Measurements from ENCODE around the gene MMADHC. TPM values are rescaled to one million over a fixed set of nuclear protein-coding genes. Genes with fewer than 3 reads are reported as not detected.
A peak's percentile ranks its signal among the peaks of the same experiment; 100 is the strongest.

The MMADHC gene
- total and polyA plus RNA-seq, 2 donors from 2014 or later = 77.1 to 84.8 TPM

DNA sequence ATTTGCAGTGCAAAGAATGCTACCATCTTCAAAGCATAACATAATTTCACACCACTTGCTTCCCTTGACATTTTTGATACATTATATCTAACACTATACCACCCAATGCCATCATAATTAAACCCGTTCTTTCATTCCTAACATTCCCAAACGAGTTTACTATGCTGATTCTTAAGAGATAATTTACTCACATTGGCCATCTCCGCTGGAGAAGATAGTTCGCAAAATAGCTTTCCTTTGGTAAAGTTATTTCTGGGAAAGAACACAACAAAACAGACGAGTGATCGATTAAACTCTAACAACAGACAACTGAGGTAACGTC, 716 bp downstream of the MMADHC start:
- Histone ChIP-seq H3K9ac (ENCODE audit: low read length in 3 of 3) (peak overlapping the region; percentile 97 to 100 (median 100)), H3K27me3 (ENCODE audit: control insufficient read depth, insufficient read depth, low read length) (no peaks in the 10 kb centered on the region), H3K4me1 (ENCODE audit: control insufficient read depth in 2 of 3, insufficient read depth in 2 of 3, low read depth in 1 of 3, low read length in 3 of 3) (peaks cover 0 to 9% (median 0%) of the 10 kb centered on the region in 3 donors), H3K27ac (ENCODE audit: low read depth in 2 of 2, low read length in 2 of 2) (peak overlapping the region; percentile 98 to 100), H3K4me3 (ENCODE audit: low read length in 3 of 3) (peak overlapping the region; percentile 94 to 100 (median 100)), H3K36me3 (ENCODE audit: control insufficient read depth in 2 of 3, insufficient read depth in 3 of 3, low read length in 3 of 3) (peaks cover 0 to 10% (median 0%) of the 10 kb centered on the region in 3 donors), H3K9me3 (ENCODE audit: control insufficient read depth in 2 of 3, insufficient read depth in 1 of 3, low read length in 3 of 3) (no peaks in the 10 kb centered on the region)
- TF ChIP-seq, protein P1, sequence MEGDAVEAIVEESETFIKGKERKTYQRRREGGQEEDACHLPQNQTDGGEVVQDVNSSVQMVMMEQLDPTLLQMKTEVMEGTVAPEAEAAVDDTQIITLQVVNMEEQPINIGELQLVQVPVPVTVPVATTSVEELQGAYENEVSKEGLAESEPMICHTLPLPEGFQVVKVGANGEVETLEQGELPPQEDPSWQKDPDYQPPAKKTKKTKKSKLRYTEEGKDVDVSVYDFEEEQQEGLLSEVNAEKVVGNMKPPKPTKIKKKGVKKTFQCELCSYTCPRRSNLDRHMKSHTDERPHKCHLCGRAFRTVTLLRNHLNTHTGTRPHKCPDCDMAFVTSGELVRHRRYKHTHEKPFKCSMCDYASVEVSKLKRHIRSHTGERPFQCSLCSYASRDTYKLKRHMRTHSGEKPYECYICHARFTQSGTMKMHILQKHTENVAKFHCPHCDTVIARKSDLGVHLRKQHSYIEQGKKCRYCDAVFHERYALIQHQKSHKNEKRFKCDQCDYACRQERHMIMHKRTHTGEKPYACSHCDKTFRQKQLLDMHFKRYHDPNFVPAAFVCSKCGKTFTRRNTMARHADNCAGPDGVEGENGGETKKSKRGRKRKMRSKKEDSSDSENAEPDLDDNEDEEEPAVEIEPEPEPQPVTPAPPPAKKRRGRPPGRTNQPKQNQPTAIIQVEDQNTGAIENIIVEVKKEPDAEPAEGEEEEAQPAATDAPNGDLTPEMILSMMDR (IDR thresholded peaks at IDR 0.05; ENCODE audit: borderline replicate concordance, extremely low read depth, insufficient read depth) = no peak
- intact Hi-C loops (cut with DNase I) = no loop called here
- FAIRE-seq (no peak), DNase-seq (no peak)

DNA sequence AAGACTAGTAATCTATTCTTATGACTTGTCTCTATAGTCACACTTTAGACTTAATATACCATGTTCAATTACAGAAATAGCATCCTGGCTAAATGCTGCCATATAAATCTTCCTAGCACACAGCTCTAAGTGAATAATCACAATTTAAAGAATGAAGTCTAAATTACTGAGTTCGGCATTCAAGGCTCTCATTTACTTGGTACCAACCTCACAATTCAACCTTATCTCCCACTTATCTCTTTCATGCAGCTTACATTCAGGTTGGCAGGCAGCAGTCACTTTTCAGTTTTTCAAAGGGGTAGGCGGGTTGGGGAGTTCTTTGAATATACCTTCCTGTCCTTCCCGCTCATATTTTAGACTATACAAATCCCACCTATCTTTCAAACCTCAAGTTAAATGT, 1.5 kb downstream of the MMADHC start:
- Histone ChIP-seq H3K9ac (ENCODE audit: low read length in 3 of 3) (peak overlapping the region in 2 of 3 donors; percentile 97 to 100), H3K4me1 (ENCODE audit: control insufficient read depth in 2 of 3, insufficient read depth in 2 of 3, low read depth in 1 of 3, low read length in 3 of 3) (peaks cover 0 to 9% (median 0%) of the 10 kb centered on the region in 3 donors), H3K27ac (ENCODE audit: low read depth in 2 of 2, low read length in 2 of 2) (no peak overlapping the region), H3K9me3 (ENCODE audit: control insufficient read depth in 2 of 3, insufficient read depth in 1 of 3, low read length in 3 of 3) (no peaks in the 10 kb centered on the region), H3K27me3 (ENCODE audit: control insufficient read depth, insufficient read depth, low read length) (no peaks in the 10 kb centered on the region), H3K4me3 (ENCODE audit: low read length in 3 of 3) (peak overlapping the region; percentile 94 to 100 (median 100)), H3K36me3 (ENCODE audit: control insufficient read depth in 2 of 3, insufficient read depth in 3 of 3, low read length in 3 of 3) (peaks cover 0 to 16% (median 5%) of the 10 kb centered on the region in 3 donors)
- TF ChIP-seq, protein P1 (IDR thresholded peaks at IDR 0.05; ENCODE audit: borderline replicate concordance, extremely low read depth, insufficient read depth) = no peak
- intact Hi-C loops (cut with DNase I) = no loop called here
- DNase-seq = no peak
- no peak for FAIRE-seq

DNA sequence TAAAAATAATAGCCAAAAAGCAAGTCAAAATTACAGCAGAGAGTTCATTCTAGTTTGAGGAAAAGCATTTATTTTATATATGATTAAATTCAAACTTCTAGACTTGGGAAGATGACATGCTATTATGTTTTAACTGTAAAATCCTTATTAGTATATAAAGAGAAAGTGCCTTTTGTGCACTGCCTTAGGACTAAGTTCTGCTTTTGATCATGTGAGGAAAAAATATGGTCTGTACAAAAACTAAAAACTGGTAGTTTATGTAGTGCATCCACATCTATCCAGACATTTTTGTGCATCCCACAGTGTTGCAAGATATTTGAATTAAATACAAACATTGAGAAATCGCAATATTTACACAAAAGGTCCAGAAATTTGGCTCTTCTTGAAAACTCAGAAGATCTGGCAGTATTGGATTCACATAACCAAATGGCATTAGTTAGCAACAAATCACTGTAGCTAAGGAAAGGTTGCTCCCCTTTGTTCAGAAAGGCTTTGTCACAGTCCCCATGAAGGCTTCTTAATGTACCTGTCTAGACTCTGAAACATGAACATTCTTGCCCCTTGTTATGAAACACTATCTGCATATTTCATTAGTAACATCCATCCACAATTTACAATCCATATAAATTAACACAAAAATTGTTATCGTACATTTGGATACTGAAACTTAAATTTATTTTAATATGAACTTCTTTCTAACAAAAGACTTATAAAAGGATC, 2.2 kb downstream of the MMADHC start:
- Histone ChIP-seq H3K27ac (ENCODE audit: low read depth in 2 of 2, low read length in 2 of 2) (no peak overlapping the region), H3K9me3 (ENCODE audit: control insufficient read depth in 2 of 3, insufficient read depth in 1 of 3, low read length in 3 of 3) (no peaks in the 10 kb centered on the region), H3K4me3 (ENCODE audit: low read length in 3 of 3) (peak overlapping the region in 2 of 3 donors; percentile 0 to 94), H3K36me3 (ENCODE audit: control insufficient read depth in 2 of 3, insufficient read depth in 3 of 3, low read length in 3 of 3) (peaks cover 3 to 21% (median 5%) of the 10 kb centered on the region in 3 donors), H3K27me3 (ENCODE audit: control insufficient read depth, insufficient read depth, low read length) (no peaks in the 10 kb centered on the region), H3K9ac (ENCODE audit: low read length in 3 of 3) (no peak overlapping the region), H3K4me1 (ENCODE audit: control insufficient read depth in 2 of 3, insufficient read depth in 2 of 3, low read depth in 1 of 3, low read length in 3 of 3) (peaks cover 0 to 9% (median 0%) of the 10 kb centered on the region in 3 donors)
- TF ChIP-seq, protein P1 (IDR thresholded peaks at IDR 0.05; ENCODE audit: borderline replicate concordance, extremely low read depth, insufficient read depth) = no peak
- DNase-seq (no peak), FAIRE-seq (no peak)
- intact Hi-C loops (cut with DNase I) = no loop called here

Data from kidney (tissue), 14 donors.